NCI-H526 treated with DMSO at 0.1 percent for 48 hours (cell line): ENCODE measurements around the gene JPH4.

Experiments
- DNase-seq: peaks from one replicate; lab custom pipeline; 2025; lab: John Stamatoyannopoulos, UW

The JPH4 gene

GRCh38 chr14:23525611-23526010 is 53.0 kb downstream of the JPH4 start:
- DNase-seq = no peak

DNA sequence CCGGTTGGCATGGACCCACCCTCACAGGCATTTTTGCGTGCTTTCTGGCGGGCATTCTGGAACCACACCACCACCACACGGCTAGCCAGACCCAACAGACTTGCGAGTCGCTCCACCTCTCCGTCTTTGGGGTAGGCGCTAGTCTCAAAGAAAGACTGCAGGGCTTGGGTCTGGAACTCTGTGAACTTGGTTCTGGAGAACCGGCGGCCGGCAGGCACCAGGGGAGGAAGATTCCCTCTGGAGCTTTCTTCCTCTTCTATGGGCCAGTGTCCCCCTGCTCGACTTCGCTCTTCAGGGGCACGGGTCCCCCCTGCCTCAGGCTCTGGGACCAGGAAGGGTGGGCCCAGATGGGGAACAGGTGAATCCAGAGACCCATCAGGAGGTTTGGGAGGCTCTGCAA is 53.6 kb downstream of the JPH4 start:
- DNase-seq = no peak

DNA sequence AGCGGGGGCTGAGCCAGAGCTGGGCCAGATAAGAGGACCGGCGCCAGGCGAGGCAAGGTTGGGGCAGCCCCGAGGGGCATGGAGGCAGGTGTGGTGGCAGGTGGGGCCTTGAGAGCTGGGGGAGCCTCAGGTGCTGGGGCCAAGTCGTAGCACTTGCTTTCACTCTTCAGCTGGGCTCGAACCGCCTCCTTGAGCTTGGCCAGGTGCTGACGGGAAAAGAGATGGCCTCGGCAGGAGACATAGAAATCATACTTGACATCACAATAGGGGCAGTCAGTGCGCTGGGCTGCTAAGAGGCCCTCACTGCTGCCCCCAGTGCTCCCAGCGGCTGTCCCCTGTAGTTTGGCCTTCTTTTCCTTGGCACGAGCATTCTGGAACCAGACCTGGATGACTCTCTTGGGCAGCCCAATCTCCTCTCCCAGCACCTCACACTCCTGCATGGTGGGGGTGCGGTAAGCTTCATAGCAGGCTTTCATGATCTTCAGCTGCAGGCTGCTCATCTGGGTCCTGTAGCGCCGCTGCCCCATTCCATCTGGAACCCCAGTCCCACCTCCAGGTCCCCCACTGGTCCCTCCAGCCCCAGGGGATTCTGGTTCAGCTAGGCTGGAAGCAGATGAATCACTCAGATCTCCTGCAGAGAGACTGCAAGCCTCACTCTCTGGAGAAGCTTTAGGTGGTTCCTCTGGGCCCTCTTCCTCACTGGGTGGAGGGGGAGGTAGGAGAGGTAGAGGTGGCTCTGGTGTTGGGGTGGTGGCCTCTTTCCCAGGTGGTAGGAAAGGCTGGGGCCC is 55.2 kb downstream of the JPH4 start:
- no peak for DNase-seq

DNA sequence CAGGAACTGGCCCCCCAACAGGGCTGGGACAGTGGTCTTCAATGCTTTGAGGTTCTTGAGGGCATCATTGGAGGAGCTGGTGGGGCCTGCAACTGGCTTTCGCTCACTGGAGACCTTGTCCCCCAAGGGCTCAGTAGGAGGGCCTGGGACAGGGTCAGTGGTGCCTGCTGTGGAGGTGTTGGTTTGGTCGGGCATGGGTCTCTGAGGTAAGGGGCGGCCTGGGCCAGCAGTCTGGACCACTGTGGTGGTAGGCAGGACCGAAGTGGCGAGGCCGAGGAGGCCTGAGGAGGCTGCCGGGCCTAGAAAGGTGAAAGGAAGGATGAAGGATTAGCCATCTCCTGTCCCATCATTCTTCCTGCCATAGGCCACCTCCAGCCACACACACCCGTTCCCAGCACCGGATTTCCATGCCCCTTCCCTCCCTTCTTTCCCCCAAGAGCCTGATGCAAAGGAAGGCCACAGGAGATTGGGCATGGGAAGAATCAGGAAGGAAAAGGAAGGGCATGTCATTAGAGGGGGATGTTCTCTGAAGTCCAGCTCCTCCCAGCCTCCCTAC is 55.9 kb downstream of the JPH4 start:
- DNase-seq = no peak

GRCh38 chr14:23521785-23522640 is 56.6 kb downstream of the JPH4 start:
- DNase-seq = no peak

DNA sequence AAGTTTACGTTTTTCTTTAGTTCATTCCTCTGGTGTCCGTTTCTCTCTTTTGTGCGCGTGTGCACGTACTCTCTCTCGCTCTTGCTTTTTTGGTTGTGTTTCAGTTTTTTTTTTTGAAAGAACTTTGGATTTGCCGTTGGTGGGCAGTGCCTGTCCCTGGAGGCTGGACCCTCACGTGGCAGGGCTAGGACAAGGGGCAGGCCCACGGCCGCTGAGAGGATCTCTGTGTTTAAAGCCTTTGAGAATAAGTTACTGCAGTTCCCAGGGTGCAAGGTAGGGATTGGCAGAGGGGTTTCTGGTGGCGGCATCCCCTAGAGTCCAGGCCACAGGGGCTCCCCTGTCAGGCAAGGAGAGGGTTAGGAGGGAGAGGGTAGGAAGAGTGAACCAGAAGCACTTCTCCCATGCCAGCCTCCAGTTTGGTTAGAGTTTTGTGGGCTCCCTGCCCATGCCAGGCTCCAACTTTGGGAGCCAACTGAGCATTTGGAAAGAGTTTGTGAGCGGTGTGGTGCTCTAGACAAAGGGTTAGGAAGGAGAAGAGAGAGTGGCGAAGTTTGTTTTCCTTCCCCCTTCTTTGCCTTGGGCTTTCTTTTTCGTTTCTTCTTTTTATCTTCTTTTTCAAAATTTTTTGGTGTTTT is 57.6 kb downstream of the JPH4 start:
- DNase-seq = no peak

DNA sequence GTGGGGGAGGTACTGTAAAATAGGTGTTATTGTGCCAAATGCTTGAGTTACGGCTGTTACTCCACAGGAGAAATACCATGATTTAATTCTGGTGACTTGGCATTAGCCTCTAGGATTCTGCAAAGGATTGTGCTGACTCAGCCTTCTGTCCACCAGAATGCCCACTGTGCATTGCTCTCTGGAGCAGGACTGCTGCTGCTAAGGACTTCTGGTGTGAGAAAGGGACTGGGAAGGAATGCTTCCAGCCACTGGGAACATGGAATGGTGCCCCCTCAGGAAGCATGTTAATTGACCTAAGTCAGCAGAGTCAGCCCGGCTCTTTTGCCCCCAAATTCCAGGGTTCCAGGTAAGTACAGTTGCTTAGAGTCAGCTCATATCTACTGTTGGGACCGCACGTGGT is 59.9 kb downstream of the JPH4 start:
- no peak for DNase-seq
